Fibroblast of lung (primary cell): Measurements from ENCODE around the gene AEBP2. TPM values are rescaled to one million over a fixed set of nuclear protein-coding genes. Genes with fewer than 3 reads are reported as not detected.
"Not testable (repeated sequence)": the region's sequence is repeated elsewhere in the genome, so short reads cannot be mapped to it uniquely, and the experiment has no call there.

Experiments
- DNase-seq, 2 donors: peaks; one replicate each; pipeline versions ENCODE4 v3.0.0 to v3.0.0-alpha.2; 2010; ENCODE audit warnings: low read depth in 2 of 2
- H2AFZ ChIP-seq: 2 replicates; pipeline ENCODE4 v1.5.1; 2012; ENCODE audit warnings: low read length, control low read depth, inconsistent platforms
- H3K27ac ChIP-seq: 2 replicates; pipeline ENCODE4 v1.5.1; 2011; ENCODE audit warnings: low read length, control low read depth; ENCODE audit not compliant: insufficient read depth
- H3K27me3 ChIP-seq: 2 replicates; pipeline ENCODE4 v1.5.1; 2011; ENCODE audit warnings: mild to moderate bottlenecking, low read length; ENCODE audit not compliant: control insufficient read depth, insufficient read depth
- H3K36me3 ChIP-seq: 2 replicates; pipeline ENCODE4 v1.5.1; 2011; ENCODE audit warnings: low read length; ENCODE audit not compliant: control insufficient read depth, insufficient read depth
- H3K4me1 ChIP-seq: 2 replicates; pipeline ENCODE4 v1.5.1; 2011; ENCODE audit warnings: low read length; ENCODE audit not compliant: control insufficient read depth, insufficient read depth; ENCODE audit errors: extremely low read depth
- H3K4me2 ChIP-seq: 2 replicates; pipeline ENCODE4 v1.5.1; 2011; ENCODE audit warnings: low read length, control low read depth; ENCODE audit not compliant: insufficient read depth; ENCODE audit errors: extremely low read depth
- H3K4me3 ChIP-seq, 4 experiments: fragments of 200-600 bp in 1 of 4; sonication (generic) in 1 of 4; replicated peaks in 1 of 4; 2 replicates each; pipeline ENCODE4 v1.5.1; 2011 to 2016; ENCODE audit warnings: low read length in 4 of 4, low read depth in 3 of 4, mild to moderate bottlenecking in 3 of 4, control low read depth in 2 of 4, inconsistent platforms in 1 of 4, mixed read lengths in 1 of 4; ENCODE audit not compliant: insufficient read depth in 1 of 4; ENCODE audit errors: control extremely low read depth in 1 of 4
- H3K79me2 ChIP-seq: 2 replicates; pipeline ENCODE4 v1.5.1; 2012; ENCODE audit warnings: mild to moderate bottlenecking, low read length, inconsistent platforms; ENCODE audit not compliant: control insufficient read depth, insufficient read depth
- H3K9ac ChIP-seq: 2 replicates; pipeline ENCODE4 v1.5.1; 2011; ENCODE audit warnings: mild to moderate bottlenecking, low read length, control low read depth; ENCODE audit not compliant: insufficient read depth
- H3K9me3 ChIP-seq: 2 replicates; pipeline ENCODE4 v1.5.1; 2012; ENCODE audit warnings: low read depth, low read length; ENCODE audit not compliant: control insufficient read depth, insufficient read depth
- H4K20me1 ChIP-seq: 2 replicates; pipeline ENCODE4 v1.5.1; 2011; ENCODE audit warnings: low read length; ENCODE audit not compliant: control insufficient read depth, insufficient read depth; ENCODE audit errors: extremely low read depth
- EZH2 ChIP-seq: IDR thresholded peaks from 2 replicates; pipeline ENCODE4 v1.5.1; 2012; ENCODE audit warnings: low read length, control low read depth, mild to moderate bottlenecking; ENCODE audit errors: missing control alignments
- polyA plus RNA-seq, 2 donors: library from polyadenylated mRNA; depleted of rRNA in 1 of 2; stranded (reverse) in 1 of 2; unstranded in 1 of 2; fragments of >200 nt; gene quantifications; 2 replicates each; pipeline ENCODE4 v1.2.1, GENCODE V29; 2011 to 2012; ENCODE audit warnings: missing spikeins in 1 of 2
- total RNA-seq: library from RNA; depleted of rRNA; stranded (reverse); fragments of >200 nt; gene quantifications from 2 replicates; pipeline ENCODE4 v1.2.1, GENCODE V29; 2014
- TF ChIP-seq, protein P1 (sequence below), 2 donors: IDR thresholded peaks in 1 of 2; conservative IDR thresholded peaks in 1 of 2; 1 replicate in 1 of 2; 2 replicates in 1 of 2; pipeline ENCODE4 v1.5.1; 2011 to 2012; ENCODE audit warnings: low read length in 2 of 2, control low read depth in 1 of 2, inconsistent platforms in 1 of 2, low read depth in 1 of 2, mild to moderate bottlenecking in 1 of 2

AEBP2 gene
- total and polyA plus RNA-seq, 2 donors (not counting 1 experiment from before 2014, with no cell fraction given), result 15.6 to 23.9 TPM

DNA sequence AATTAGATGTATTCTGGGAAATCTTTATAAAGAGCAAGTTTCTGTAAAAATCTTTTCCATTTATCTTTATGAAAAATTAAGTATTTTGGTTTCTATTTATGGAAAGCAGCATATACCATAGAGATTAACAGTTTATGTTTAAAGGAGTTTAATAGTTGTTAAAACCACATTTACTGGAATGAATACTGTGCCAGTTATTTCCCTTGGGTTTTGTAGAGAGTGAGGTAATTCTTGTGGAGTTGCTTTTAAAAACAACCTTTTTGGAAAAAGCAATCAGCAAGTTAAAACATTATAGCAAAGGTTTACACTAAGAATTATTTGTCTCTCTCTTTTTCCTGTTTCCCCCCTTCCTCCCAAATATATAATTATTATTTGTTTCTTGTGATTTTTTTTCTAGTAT lies 34.9 kb downstream of the AEBP2 start:
- peak in 1 of 2 donors; percentile 12 for DNase-seq
- Histone ChIP-seq H4K20me1 (no peaks in the 10 kb centered on the region), H3K36me3 (no peaks in the 10 kb centered on the region), H3K27ac (no peak overlapping the region), H3K9ac (no peak overlapping the region), H3K4me3 (no peak overlapping the region), H3K79me2 (peaks cover 32% of the 10 kb centered on the region), H3K4me1 (no peaks in the 10 kb centered on the region), H3K9me3 (no peaks in the 10 kb centered on the region), H2AFZ (no peak overlapping the region), H3K27me3 (no peaks in the 10 kb centered on the region), H3K4me2 (no peak overlapping the region)
- TF ChIP-seq, protein P1, sequence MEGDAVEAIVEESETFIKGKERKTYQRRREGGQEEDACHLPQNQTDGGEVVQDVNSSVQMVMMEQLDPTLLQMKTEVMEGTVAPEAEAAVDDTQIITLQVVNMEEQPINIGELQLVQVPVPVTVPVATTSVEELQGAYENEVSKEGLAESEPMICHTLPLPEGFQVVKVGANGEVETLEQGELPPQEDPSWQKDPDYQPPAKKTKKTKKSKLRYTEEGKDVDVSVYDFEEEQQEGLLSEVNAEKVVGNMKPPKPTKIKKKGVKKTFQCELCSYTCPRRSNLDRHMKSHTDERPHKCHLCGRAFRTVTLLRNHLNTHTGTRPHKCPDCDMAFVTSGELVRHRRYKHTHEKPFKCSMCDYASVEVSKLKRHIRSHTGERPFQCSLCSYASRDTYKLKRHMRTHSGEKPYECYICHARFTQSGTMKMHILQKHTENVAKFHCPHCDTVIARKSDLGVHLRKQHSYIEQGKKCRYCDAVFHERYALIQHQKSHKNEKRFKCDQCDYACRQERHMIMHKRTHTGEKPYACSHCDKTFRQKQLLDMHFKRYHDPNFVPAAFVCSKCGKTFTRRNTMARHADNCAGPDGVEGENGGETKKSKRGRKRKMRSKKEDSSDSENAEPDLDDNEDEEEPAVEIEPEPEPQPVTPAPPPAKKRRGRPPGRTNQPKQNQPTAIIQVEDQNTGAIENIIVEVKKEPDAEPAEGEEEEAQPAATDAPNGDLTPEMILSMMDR (conservative IDR thresholded peaks at IDR 0.05 in 1 of 2, IDR thresholded peaks at IDR 0.05 in 1 of 2; ENCODE audit: low read depth in 1 of 2, low read length in 2 of 2), result no peak
- TF ChIP-seq EZH2, result no peak

DNA sequence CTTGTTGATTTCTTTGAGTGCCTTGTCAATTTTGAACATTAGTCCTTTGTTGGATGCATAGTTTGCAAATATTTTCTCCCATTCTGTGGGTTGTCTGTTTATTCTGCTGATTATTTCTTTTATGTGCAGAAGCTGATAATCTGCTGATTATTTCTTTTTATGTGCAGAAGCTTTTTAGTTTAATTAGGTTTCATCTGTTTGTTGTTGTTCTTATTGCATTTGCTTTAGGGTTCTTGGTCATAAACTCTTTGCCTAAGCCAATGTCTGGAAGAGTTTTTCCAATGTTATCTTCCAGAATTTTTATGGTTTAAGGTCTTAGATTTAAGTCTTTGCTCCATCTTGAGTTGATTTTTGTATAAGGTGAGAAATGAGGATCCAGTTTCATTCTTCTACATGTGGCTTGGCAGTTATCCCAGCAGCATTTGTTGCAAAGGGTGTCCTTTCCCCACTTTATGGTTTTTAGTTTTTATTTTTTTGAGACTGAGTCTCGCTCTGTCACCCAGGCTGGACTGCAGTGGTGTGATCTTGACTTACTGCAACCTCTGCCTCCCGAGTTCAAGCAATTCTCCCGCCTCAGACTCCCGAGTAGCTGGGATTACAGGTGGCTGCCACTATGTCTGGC lies 36.7 kb downstream of the AEBP2 start:
- not testable (repeated sequence) for H3K4me1 ChIP-seq, H3K27me3 ChIP-seq, H3K4me3 ChIP-seq, H3K4me2 ChIP-seq, H3K27ac ChIP-seq, H4K20me1 ChIP-seq, H2AFZ ChIP-seq, H3K36me3 ChIP-seq, H3K9me3 ChIP-seq, H3K9ac ChIP-seq
- H3K79me2 ChIP-seq, result peaks cover 34% of the 10 kb centered on the region
- DNase-seq, result peak; percentile 26 to 35

DNA sequence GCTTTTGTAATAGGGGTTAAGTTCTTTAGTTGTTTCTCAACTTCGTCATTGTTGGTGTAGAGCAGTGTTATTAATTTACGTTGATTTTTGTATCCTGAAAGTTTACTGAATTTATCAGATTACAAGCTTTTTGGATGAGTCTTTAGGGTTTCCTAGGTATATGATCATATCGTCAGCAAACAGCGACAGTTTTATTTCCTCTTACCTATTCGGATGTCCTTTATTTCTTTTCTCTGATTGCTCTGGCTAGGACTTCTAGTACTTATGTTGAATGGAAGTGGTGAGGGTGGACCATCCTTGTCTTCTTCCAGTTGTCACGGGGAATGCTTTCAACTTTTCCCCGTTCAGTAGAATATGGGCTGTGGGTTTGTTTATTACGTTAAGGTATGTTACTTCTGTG lies 37.8 kb downstream of the AEBP2 start:
- no peaks in the 10 kb centered on the region for H3K9me3 ChIP-seq
- H3K4me1 ChIP-seq, result no peaks in the 10 kb centered on the region
- H3K27me3 ChIP-seq, result no peaks in the 10 kb centered on the region
- no peak for DNase-seq
- H3K9ac ChIP-seq, result no peak overlapping the region
- no peak for TF ChIP-seq EZH2
- TF ChIP-seq, protein P1 (conservative IDR thresholded peaks at IDR 0.05 in 1 of 2, IDR thresholded peaks at IDR 0.05 in 1 of 2; ENCODE audit: low read depth in 1 of 2, low read length in 2 of 2), result no peak
- no peaks in the 10 kb centered on the region for H3K36me3 ChIP-seq
- H3K79me2 ChIP-seq, result peaks cover 38% of the 10 kb centered on the region
- no peaks in the 10 kb centered on the region for H4K20me1 ChIP-seq
- H3K4me2 ChIP-seq, result no peak overlapping the region
- no peak overlapping the region for H3K27ac ChIP-seq
- H2AFZ ChIP-seq, result no peak overlapping the region
- H3K4me3 ChIP-seq, result no peak overlapping the region
